ENCODE data around the gene FYB1.

Gene FYB1

GRCh38 chr5:39218482-39219402, 621 bp downstream of the FYB1 start:
- Mint-ChIP-seq H3K4me1 (peaks cover 67% of the 10 kb centered on the region), H3K27me3 (no peaks in the 10 kb centered on the region), H3K36me3 (ENCODE audit: low read depth) (no peaks in the 10 kb centered on the region), H3K4me3 (peak overlapping the region; percentile 79), H3K27ac (no peak overlapping the region), H3K9me3 (no peaks in the 10 kb centered on the region)
- ATAC-seq (no peak), DNase-seq (no peak)

GRCh38 chr5:39217365-39218281, 1.7 kb downstream of the FYB1 start:
- Mint-ChIP-seq H3K27ac (peak overlapping the region; percentile 89), H3K27me3 (no peaks in the 10 kb centered on the region), H3K9me3 (no peaks in the 10 kb centered on the region), H3K4me1 (peaks cover 77% of the 10 kb centered on the region), H3K4me3 (peak overlapping the region; percentile 79), H3K36me3 (ENCODE audit: low read depth) (no peaks in the 10 kb centered on the region)
- peak; percentile 73 for ATAC-seq
- DNase-seq = peak; percentile 79

GRCh38 chr5:39216631-39217030, 2.7 kb downstream of the FYB1 start:
- H3K4me1 Mint-ChIP-seq = peaks cover 85% of the 10 kb centered on the region
- peak overlapping the region; percentile 79 for H3K4me3 Mint-ChIP-seq
- DNase-seq = no peak
- H3K27ac Mint-ChIP-seq = peak overlapping the region; percentile 89
- H3K27me3 Mint-ChIP-seq = no peaks in the 10 kb centered on the region
- no peaks in the 10 kb centered on the region for H3K36me3 Mint-ChIP-seq (ENCODE audit: low read depth)
- ATAC-seq = peak; percentile 18
- no peaks in the 10 kb centered on the region for H3K9me3 Mint-ChIP-seq

- Mint-ChIP-seq H3K36me3 (ENCODE audit: low read depth) (no peaks in the 10 kb centered on the region), H3K4me3 (peak overlapping the region; percentile 39), H3K4me1 (peaks cover 93% of the 10 kb centered on the region), H3K27me3 (no peaks in the 10 kb centered on the region), H3K27ac (peak overlapping the region; percentile 95), H3K9me3 (no peaks in the 10 kb centered on the region)
- no peak for ATAC-seq
- DNase-seq = no peak
These were observed 3.5 kb downstream of the FYB1 start for GRCh38 chr5:39215857-39216256.

- ATAC-seq = peak; percentile 31
- Mint-ChIP-seq H3K4me3 (peak overlapping the region; percentile 78), H3K27ac (peak overlapping the region; percentile 95), H3K4me1 (peaks cover 95% of the 10 kb centered on the region), H3K27me3 (no peaks in the 10 kb centered on the region), H3K36me3 (ENCODE audit: low read depth) (no peaks in the 10 kb centered on the region), H3K9me3 (no peaks in the 10 kb centered on the region)
- no peak for DNase-seq
These were observed 4.3 kb downstream of the FYB1 start for GRCh38 chr5:39214912-39215709.

- ATAC-seq (no peak), DNase-seq (no peak)
- Mint-ChIP-seq H3K36me3 (ENCODE audit: low read depth) (no peaks in the 10 kb centered on the region), H3K4me1 (peaks cover 96% of the 10 kb centered on the region), H3K27ac (peak overlapping the region; percentile 95), H3K4me3 (peak overlapping the region; percentile 78), H3K27me3 (no peaks in the 10 kb centered on the region), H3K9me3 (no peaks in the 10 kb centered on the region)
These were observed 5.7 kb downstream of the FYB1 start for GRCh38 chr5:39213447-39214207.

- H3K4me3 Mint-ChIP-seq = peak overlapping the region; percentile 75
- peak overlapping the region; percentile 95 for H3K27ac Mint-ChIP-seq
- H3K9me3 Mint-ChIP-seq = no peaks in the 10 kb centered on the region
- DNase-seq (no peak), ATAC-seq (peak; percentile 13)
- H3K36me3 Mint-ChIP-seq (ENCODE audit: low read depth) = no peaks in the 10 kb centered on the region
- H3K27me3 Mint-ChIP-seq = no peaks in the 10 kb centered on the region
- peaks cover 96% of the 10 kb centered on the region for H3K4me1 Mint-ChIP-seq
These were observed 7.6 kb downstream of the FYB1 start for GRCh38 chr5:39211773-39212172.

GRCh38 chr5:39209924-39210323, 9.4 kb downstream of the FYB1 start:
- Mint-ChIP-seq H3K36me3 (ENCODE audit: low read depth) (no peaks in the 10 kb centered on the region), H3K4me1 (peaks cover 98% of the 10 kb centered on the region), H3K4me3 (peak overlapping the region; percentile 75), H3K27ac (peak overlapping the region; percentile 95), H3K9me3 (no peaks in the 10 kb centered on the region), H3K27me3 (no peaks in the 10 kb centered on the region)
- ATAC-seq = peak; percentile 83
- peak; percentile 76 for DNase-seq

- no peaks in the 10 kb centered on the region for H3K36me3 Mint-ChIP-seq (ENCODE audit: low read depth)
- ATAC-seq = peak; percentile 15
- no peaks in the 10 kb centered on the region for H3K27me3 Mint-ChIP-seq
These were observed 10.9 kb downstream of the FYB1 start for GRCh38 chr5:39208471-39208870.

GRCh38 chr5:39207345-39208045, 11.9 kb downstream of the FYB1 start:
- Mint-ChIP-seq H3K27me3 (no peaks in the 10 kb centered on the region), H3K27ac (peak overlapping the region; percentile 95), H3K9me3 (no peaks in the 10 kb centered on the region), H3K4me3 (peak overlapping the region; percentile 75), H3K4me1 (peaks cover 96% of the 10 kb centered on the region), H3K36me3 (ENCODE audit: low read depth) (no peaks in the 10 kb centered on the region)
- ATAC-seq (no peak), DNase-seq (no peak)

More at GRCh38 chr5:39208471-39208870, 10.9 kb downstream of the FYB1 start:
- Mint-ChIP-seq H3K27ac (peak overlapping the region; percentile 95), H3K4me1 (peaks cover 98% of the 10 kb centered on the region), H3K4me3 (peak overlapping the region; percentile 75), H3K9me3 (no peaks in the 10 kb centered on the region)
- DNase-seq = no peak

GRCh38 chr5:39206630-39207321, 12.6 kb downstream of the FYB1 start:
- Mint-ChIP-seq H3K9me3 (no peaks in the 10 kb centered on the region), H3K4me3 (peak overlapping the region; percentile 75), H3K27ac (peak overlapping the region; percentile 95), H3K36me3 (ENCODE audit: low read depth) (no peaks in the 10 kb centered on the region), H3K4me1 (peaks cover 92% of the 10 kb centered on the region), H3K27me3 (no peaks in the 10 kb centered on the region)
- ATAC-seq (no peak), DNase-seq (no peak)

GRCh38 chr5:39205550-39205949, 13.8 kb downstream of the FYB1 start:
- Mint-ChIP-seq H3K27me3 (no peaks in the 10 kb centered on the region), H3K4me1 (peaks cover 84% of the 10 kb centered on the region), H3K9me3 (no peaks in the 10 kb centered on the region), H3K4me3 (peak overlapping the region; percentile 86), H3K36me3 (ENCODE audit: low read depth) (no peaks in the 10 kb centered on the region), H3K27ac (peak overlapping the region; percentile 93)
- ATAC-seq = no peak
- DNase-seq = no peak
